GM10248 (cell line): ENCODE measurements around the gene YEATS2.

ENCODE experiments used
- CTCF ChIA-PET: fragments of 300-600 bp; sonication (Branson Sonifier 250); formaldehyde crosslinking; extraction: SDS; loops from one replicate; lab custom pipeline; 2021; ENCODE audit warnings: antibody characterized with exemption; lab: Yijun Ruan, JAX
- POLR2A ChIA-PET: fragments of 350-650 bp; sonication (Branson Sonifier 250); formaldehyde crosslinking; extraction: SDS; loops from one replicate; lab custom pipeline; 2020; ENCODE audit warnings: antibody characterized with exemption; lab: Yijun Ruan, JAX
- DNase-seq: peaks from one replicate; pipeline ENCODE4 v3.0.0; 2012; ENCODE audit errors: extremely low spot score
- CTCF ChIP-seq: IDR thresholded peaks from 2 replicates; pipeline ENCODE4 v1.5.1; 2012; ENCODE audit warnings: mild to moderate bottlenecking, low read depth; ENCODE audit errors: extremely low read depth, missing control alignments, control extremely low read depth

The YEATS2 gene

GRCh38 chr3:183802989-183803388, 105.4 kb downstream of the YEATS2 start:
- CTCF ChIA-PET = interaction anchor here (1.3 kb wide), 1 partner anchor 13 kb away, joined by 3 read pairs; no protein-coding TSS in a partner anchor
- POLR2A ChIA-PET = no interaction called here
- no peak for DNase-seq

GRCh38 chr3:183807209-183807728, 109.7 kb downstream of the YEATS2 start:
- ChIA-PET CTCF (interaction anchor here (0.9 kb wide), 1 partner anchor 15 kb away, joined by 3 read pairs; no protein-coding TSS in a partner anchor), POLR2A (no interaction called here)
- no peak for DNase-seq
- no peak for TF ChIP-seq CTCF

More at GRCh38 chr3:183802989-183803388, 105.4 kb downstream of the YEATS2 start:
- TF ChIP-seq CTCF = no peak

GRCh38 chr3:183807881-183808280, 110.3 kb downstream of the YEATS2 start:
- TF ChIP-seq CTCF = no peak
- ChIA-PET CTCF (no interaction called here), POLR2A (no interaction called here)
- no peak for DNase-seq

- DNase-seq = no peak
- ChIA-PET POLR2A (no interaction called here), CTCF (interaction anchor here (1.7 kb wide), 1 partner anchor 41 kb away, joined by 4 read pairs; no protein-coding TSS in a partner anchor)
- no peak for TF ChIP-seq CTCF
Observed at GRCh38 chr3:183808355-183808754, 110.8 kb downstream of the YEATS2 start.

GRCh38 chr3:183809270-183809669, 111.7 kb downstream of the YEATS2 start:
- ChIA-PET CTCF (interaction anchor here (1.1 to 1.7 kb wide), 2 partner anchors 20 to 42 kb away, joined by 3 to 4 read pairs; no protein-coding TSS in a partner anchor), POLR2A (no interaction called here)

More at GRCh38 chr3:183809270-183809669, 111.7 kb downstream of the YEATS2 start:
- TF ChIP-seq CTCF = no peak
- no peak for DNase-seq
